Measurements from ENCODE around the gene TEDDM1. TPM values are rescaled to one million over a fixed set of nuclear protein-coding genes. Genes with fewer than 3 reads are reported as not detected.
A peak's percentile ranks its signal among the peaks of the same experiment; 100 is the strongest.

The TEDDM1 gene
- total RNA-seq, 1 experiment from 2014 or later, result not detected

DNA sequence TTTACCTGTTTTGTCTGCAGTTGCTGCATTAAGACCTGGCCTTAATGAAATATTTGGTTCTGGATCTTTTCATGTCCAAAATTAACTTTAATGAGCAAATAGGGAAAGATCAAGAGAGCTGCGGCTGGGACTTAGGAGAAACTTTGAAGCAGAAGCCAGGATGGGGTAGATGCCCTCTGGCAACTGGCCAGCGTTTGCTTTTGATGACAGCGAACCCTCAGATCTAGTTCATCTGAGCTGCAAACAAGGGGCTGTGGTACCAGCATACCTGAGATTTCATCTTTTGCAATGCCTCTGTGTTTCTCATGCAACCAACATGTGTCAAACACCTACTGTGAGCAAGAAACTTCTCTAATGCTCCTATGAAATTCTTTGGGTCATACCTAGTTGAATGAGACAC is 13.0 kb upstream of the TEDDM1 start (continued):
- TF ChIP-seq, protein P1, sequence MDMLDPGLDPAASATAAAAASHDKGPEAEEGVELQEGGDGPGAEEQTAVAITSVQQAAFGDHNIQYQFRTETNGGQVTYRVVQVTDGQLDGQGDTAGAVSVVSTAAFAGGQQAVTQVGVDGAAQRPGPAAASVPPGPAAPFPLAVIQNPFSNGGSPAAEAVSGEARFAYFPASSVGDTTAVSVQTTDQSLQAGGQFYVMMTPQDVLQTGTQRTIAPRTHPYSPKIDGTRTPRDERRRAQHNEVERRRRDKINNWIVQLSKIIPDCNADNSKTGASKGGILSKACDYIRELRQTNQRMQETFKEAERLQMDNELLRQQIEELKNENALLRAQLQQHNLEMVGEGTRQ (CRISPR knock-in tag; IDR thresholded peaks at IDR 0.05), result no peak

DNA sequence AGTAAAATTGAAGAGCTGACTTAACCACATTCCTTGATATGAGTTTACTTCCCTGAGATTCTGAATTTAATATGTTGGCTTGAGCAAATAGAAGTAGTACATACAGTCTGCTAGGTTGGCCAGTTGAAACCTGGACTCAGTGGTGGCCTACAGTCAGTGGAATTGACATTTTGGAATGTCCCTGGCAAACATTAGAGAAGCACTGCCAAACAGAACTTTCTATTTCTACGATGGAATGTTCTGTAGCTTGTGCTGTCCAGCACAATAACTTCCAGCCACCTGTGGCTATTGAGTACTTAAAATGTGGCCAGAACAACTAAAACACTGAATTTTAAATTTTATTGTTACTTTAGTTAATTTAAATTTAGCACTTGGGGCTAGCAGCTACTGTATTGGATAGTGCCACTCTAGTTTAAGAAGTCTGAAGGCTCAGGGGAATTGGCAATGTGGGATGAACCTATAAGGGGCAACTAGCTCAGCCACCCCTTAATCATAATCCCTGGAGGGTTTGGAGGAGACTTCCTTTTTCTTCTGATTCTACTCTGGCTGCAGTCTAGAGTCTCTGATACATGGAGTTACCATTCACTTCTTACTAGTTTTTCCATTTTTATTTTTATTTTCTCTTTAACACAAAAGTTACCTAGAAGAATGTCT is 10.3 kb upstream of the TEDDM1 start:
- peaks cover 6% of the 10 kb centered on the region; the same call in 1 of the 2 replicates for H3K4me1 Mint-ChIP-seq
- POLR2A ChIA-PET, result no interaction called here
- no peak overlapping the region for H3K4me3 Mint-ChIP-seq
- CTCF ChIA-PET, result interaction anchor here (1.2 to 1.4 kb wide), 2 partner anchors 11 to 330 kb away, joined by 4 read pairs; no protein-coding TSS in a partner anchor
- no peaks in the 10 kb centered on the region for H3K27me3 Mint-ChIP-seq (ENCODE audit: low read depth)
- H3K36me3 Mint-ChIP-seq, result peaks cover under 1% of the 10 kb centered on the region
- no peak for ATAC-seq
- H3K27ac Mint-ChIP-seq, result no peak overlapping the region
- no peak for DNase-seq (ENCODE audit: low spot score)
- no peak for TF ChIP-seq SOX15 (CRISPR knock-in tag; IDR thresholded peaks at IDR 0.05)
- TF ChIP-seq, protein P2, sequence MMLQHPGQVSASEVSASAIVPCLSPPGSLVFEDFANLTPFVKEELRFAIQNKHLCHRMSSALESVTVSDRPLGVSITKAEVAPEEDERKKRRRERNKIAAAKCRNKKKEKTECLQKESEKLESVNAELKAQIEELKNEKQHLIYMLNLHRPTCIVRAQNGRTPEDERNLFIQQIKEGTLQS (CRISPR knock-in tag; conservative IDR thresholded peaks at IDR 0.05), result no peak
- TF ChIP-seq, protein P3, sequence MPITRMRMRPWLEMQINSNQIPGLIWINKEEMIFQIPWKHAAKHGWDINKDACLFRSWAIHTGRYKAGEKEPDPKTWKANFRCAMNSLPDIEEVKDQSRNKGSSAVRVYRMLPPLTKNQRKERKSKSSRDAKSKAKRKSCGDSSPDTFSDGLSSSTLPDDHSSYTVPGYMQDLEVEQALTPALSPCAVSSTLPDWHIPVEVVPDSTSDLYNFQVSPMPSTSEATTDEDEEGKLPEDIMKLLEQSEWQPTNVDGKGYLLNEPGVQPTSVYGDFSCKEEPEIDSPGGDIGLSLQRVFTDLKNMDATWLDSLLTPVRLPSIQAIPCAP (CRISPR knock-in tag; IDR thresholded peaks at IDR 0.05), result no peak
- no peak for TF ChIP-seq EMX1 (CRISPR knock-in tag; IDR thresholded peaks at IDR 0.05)
- TF ChIP-seq, protein P4, sequence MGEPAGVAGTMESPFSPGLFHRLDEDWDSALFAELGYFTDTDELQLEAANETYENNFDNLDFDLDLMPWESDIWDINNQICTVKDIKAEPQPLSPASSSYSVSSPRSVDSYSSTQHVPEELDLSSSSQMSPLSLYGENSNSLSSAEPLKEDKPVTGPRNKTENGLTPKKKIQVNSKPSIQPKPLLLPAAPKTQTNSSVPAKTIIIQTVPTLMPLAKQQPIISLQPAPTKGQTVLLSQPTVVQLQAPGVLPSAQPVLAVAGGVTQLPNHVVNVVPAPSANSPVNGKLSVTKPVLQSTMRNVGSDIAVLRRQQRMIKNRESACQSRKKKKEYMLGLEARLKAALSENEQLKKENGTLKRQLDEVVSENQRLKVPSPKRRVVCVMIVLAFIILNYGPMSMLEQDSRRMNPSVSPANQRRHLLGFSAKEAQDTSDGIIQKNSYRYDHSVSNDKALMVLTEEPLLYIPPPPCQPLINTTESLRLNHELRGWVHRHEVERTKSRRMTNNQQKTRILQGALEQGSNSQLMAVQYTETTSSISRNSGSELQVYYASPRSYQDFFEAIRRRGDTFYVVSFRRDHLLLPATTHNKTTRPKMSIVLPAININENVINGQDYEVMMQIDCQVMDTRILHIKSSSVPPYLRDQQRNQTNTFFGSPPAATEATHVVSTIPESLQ (CRISPR knock-in tag; IDR thresholded peaks at IDR 0.05), result no peak
- H3K9me3 Mint-ChIP-seq, result peaks cover 10% of the 10 kb centered on the region

DNA sequence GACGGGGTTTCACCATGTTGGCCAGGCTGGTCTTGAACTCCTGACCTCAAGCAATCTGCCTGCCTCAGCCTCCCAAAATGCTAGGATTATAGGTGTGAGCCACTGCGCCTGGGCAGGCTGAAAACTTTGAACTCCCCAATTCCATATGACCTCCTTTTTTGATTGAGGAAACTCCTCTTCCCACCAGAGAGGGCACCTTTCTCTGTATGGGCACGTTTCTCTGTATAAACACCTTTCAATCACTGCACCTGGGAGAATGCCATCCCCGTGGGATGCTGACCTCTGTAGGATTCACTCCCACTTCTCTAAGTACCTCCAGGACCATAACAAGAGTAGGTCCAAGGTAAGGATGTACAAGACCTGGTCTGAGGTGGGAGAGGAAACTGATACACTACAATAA is 9.7 kb upstream of the TEDDM1 start:
- peaks cover 6% of the 10 kb centered on the region; the same call in 1 of the 2 replicates for H3K4me1 Mint-ChIP-seq
- no peak overlapping the region for H3K27ac Mint-ChIP-seq
- POLR2A ChIA-PET, result no interaction called here
- TF ChIP-seq, protein P5, sequence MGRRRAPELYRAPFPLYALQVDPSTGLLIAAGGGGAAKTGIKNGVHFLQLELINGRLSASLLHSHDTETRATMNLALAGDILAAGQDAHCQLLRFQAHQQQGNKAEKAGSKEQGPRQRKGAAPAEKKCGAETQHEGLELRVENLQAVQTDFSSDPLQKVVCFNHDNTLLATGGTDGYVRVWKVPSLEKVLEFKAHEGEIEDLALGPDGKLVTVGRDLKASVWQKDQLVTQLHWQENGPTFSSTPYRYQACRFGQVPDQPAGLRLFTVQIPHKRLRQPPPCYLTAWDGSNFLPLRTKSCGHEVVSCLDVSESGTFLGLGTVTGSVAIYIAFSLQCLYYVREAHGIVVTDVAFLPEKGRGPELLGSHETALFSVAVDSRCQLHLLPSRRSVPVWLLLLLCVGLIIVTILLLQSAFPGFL (CRISPR knock-in tag; IDR thresholded peaks at IDR 0.05; ENCODE audit: borderline replicate concordance), result no peak
- TF ChIP-seq, protein P6, sequence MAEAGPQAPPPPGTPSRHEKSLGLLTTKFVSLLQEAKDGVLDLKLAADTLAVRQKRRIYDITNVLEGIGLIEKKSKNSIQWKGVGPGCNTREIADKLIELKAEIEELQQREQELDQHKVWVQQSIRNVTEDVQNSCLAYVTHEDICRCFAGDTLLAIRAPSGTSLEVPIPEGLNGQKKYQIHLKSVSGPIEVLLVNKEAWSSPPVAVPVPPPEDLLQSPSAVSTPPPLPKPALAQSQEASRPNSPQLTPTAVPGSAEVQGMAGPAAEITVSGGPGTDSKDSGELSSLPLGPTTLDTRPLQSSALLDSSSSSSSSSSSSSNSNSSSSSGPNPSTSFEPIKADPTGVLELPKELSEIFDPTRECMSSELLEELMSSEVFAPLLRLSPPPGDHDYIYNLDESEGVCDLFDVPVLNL (CRISPR knock-in tag; IDR thresholded peaks at IDR 0.05; ENCODE audit: borderline replicate concordance, low read depth), result no peak
- TF ChIP-seq TEAD1 (CRISPR knock-in tag; IDR thresholded peaks at IDR 0.05) (no peak), NFYB (CRISPR knock-in tag; conservative IDR thresholded peaks at IDR 0.05; ENCODE audit: low read depth) (no peak), CREM (CRISPR knock-in tag; IDR thresholded peaks at IDR 0.05) (no peak)
- no peaks in the 10 kb centered on the region for H3K27me3 Mint-ChIP-seq (ENCODE audit: low read depth)
- peaks cover 6% of the 10 kb centered on the region for H3K36me3 Mint-ChIP-seq
- CTCF ChIA-PET, result interaction anchor here (1.2 to 1.4 kb wide), 2 partner anchors 11 to 329 kb away, joined by 4 read pairs; no protein-coding TSS in a partner anchor
- no peak overlapping the region for H3K4me3 Mint-ChIP-seq
- DNase-seq (ENCODE audit: low spot score) (no peak), ATAC-seq (peak; percentile 67)
- H3K9me3 Mint-ChIP-seq, result peaks cover 16% of the 10 kb centered on the region

DNA sequence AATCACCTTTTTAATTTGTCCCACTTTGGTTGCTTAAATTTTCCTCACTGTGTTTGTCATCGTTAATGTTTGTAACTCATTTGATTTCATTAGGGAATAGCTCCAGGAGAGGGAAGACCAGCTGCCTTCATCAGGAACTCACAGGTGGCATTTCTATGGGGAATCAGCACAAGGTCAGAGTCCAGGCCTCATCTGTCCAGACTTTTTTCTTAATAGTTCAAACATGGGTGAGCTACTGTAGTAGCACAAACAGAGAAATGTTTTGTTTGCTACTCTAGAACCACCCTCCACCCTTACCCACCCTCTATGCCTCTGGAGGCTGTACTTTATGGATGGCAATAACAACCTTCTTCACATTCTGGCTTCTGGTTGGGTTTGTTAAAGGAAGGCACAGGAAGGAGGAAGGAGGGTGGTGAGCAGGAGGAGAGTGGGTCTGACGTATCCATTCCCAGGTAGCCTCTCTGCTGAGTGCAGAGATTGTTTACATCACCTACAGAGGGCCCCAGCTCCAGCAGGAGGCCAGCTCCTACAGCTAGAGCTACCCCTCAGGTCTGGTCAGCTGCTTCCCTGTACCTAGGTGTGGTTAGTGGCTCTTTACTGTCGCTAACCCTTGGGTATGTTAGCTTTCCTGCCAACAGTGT is 8.1 kb upstream of the TEDDM1 start:
- Mint-ChIP-seq H3K9me3 (peaks cover 14% of the 10 kb centered on the region), H3K36me3 (peaks cover 6% of the 10 kb centered on the region), H3K27me3 (ENCODE audit: low read depth) (no peaks in the 10 kb centered on the region), H3K4me1 (peaks cover 6% of the 10 kb centered on the region; the same call in 1 of the 2 replicates), H3K4me3 (no peak overlapping the region), H3K27ac (no peak overlapping the region)
- ChIA-PET POLR2A (no interaction called here), CTCF (interaction anchor here (1.0 to 2.0 kb wide), 3 partner anchors 9 to 328 kb away, joined by 4 to 5 read pairs (median 4); no protein-coding TSS in a partner anchor)
- ATAC-seq, result peak; percentile 86
- no peak for TF ChIP-seq NR1H2 (CRISPR knock-in tag; IDR thresholded peaks at IDR 0.05)
- TF ChIP-seq TP53 (CRISPR knock-in tag; IDR thresholded peaks at IDR 0.05), result no peak
- DNase-seq (ENCODE audit: low spot score), result no peak

All from WTC11 (cell line).